Measurements from ENCODE around the gene ZNF786.
"Not testable (repeated sequence)": the region's sequence is repeated elsewhere in the genome, so short reads cannot be mapped to it uniquely, and the experiment has no call there.

- TF ChIP-seq, protein P1, sequence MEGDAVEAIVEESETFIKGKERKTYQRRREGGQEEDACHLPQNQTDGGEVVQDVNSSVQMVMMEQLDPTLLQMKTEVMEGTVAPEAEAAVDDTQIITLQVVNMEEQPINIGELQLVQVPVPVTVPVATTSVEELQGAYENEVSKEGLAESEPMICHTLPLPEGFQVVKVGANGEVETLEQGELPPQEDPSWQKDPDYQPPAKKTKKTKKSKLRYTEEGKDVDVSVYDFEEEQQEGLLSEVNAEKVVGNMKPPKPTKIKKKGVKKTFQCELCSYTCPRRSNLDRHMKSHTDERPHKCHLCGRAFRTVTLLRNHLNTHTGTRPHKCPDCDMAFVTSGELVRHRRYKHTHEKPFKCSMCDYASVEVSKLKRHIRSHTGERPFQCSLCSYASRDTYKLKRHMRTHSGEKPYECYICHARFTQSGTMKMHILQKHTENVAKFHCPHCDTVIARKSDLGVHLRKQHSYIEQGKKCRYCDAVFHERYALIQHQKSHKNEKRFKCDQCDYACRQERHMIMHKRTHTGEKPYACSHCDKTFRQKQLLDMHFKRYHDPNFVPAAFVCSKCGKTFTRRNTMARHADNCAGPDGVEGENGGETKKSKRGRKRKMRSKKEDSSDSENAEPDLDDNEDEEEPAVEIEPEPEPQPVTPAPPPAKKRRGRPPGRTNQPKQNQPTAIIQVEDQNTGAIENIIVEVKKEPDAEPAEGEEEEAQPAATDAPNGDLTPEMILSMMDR (IDR thresholded peaks at IDR 0.05), result not testable (repeated sequence)
- not testable (repeated sequence) for TF ChIP-seq EP300 (IDR thresholded peaks at IDR 0.05)
Measured at GRCh38 chr7:149092244-149092643, 1.7 kb upstream of the ZNF786 start.

Data from ovary (tissue), 3 donors.